GM21447 (cell line): Measurements from ENCODE around the gene CCDC88B.

Experiments used
- ATAC-seq: cut with Tn5 transposase; IDR thresholded peaks from one replicate; pipeline ENCODE4 v1.9.1; 2021; ENCODE audit not compliant: unreplicated experiment

CCDC88B gene

DNA sequence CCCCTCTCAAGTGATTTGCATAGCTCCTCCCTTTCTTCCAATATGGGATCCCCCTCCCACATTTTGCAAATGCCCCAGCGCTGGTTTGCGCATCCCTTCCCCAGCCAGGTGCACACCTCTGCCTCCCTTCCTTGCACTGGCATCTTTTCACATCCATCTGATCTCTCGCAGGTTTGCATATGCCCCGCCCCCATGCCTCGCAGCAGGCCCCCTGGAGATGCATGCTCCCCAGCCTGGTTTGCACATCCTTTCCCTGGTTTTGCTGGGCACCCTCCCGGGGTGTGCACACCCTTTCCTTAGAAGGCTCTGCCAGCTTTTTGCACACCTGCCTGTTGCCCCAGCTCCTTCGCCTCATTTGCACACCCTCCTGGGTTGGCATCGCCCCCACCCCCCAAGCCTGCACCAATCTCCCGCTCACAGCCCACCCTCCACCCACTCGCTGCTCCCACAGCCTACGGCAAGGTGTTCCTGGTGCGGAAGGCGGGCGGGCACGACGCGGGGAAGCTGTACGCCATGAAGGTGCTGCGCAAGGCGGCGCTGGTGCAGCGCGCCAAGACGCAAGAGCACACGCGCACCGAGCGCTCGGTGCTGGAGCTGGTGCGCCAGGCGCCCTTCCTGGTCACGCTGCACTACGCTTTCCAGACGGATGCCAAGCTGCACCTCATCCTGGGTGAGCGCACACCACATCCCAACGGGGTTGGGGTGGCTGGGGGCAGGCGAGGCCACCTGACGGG, 19.9 kb downstream of the CCDC88B start:
- ATAC-seq: no peak

DNA sequence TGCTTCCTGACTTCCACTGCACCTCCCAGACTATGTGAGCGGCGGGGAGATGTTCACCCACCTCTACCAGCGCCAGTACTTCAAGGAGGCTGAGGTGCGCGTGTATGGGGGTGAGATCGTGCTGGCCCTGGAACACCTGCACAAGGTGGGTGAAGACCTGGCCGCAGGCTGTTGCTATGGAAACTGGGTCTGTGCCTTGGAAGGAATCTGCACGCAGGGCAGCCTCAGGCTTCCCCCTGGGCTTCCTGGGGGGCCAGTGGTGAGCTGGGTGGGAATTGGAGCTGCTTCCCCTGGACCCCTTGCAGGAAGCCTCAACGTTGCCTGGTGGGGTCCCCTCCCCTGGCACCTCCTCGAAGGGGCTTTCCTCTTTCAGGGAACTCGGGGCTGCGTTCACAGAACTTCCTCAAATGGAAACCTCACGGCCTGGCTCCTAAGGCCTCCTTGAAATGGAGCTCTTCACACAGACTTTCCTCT, 20.5 kb downstream of the CCDC88B start:
- no peak for ATAC-seq

DNA sequence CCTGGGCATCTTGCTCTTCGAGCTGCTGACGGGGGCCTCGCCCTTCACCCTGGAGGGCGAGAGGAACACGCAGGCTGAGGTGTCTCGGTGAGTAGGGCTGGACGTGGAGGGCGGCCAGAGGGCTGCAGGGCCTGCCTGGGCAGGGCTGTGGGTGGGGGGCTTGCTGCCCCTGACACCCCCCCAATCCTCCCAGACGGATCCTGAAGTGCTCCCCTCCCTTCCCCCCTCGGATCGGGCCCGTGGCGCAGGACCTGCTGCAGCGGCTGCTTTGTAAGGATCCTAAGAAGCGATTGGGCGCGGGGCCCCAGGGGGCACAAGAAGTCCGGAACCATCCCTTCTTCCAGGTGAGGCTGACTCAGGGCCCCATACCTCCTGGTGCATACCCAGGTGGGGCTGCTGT, 21.7 kb downstream of the CCDC88B start:
- no peak for ATAC-seq

DNA sequence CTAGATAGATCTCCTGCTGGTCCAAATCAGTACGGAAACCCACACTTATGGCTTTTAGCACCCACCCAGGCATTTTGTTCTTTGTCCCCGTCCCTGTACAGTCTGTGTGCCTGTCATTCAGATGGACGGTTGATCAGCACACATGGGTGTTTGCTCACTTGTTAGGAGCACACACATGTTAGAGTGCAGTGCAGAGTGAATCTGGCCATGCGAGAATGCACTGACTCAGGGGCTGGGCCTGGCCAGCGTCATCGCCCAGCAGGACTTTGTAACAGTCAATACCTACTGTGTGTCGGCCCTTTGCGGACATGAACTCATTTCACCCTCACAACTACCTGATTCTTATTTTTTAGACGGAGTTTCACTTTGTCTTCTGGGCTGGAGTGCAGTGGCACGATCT, 22.3 kb downstream of the CCDC88B start:
- no peak for ATAC-seq

DNA sequence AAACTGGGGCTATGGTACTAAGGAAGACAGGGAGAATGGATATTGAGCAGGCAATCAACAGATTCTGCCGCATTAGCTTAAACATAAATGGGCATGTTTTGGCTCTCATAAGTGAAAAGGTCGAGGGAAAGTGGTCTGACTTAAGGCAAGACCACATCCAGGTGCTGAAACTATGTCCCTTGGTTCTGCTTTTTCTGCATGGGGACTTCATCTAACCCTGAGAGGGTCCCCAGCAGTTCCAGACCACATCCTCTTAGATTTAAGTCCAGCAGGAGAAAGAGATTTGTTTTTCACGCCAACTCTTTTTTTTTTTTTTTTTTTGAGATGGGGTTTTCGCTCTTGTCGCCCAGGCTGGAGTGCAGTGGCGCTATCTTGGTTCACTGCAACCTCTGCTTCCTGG, 24.4 kb downstream of the CCDC88B start:
- ATAC-seq: no peak

DNA sequence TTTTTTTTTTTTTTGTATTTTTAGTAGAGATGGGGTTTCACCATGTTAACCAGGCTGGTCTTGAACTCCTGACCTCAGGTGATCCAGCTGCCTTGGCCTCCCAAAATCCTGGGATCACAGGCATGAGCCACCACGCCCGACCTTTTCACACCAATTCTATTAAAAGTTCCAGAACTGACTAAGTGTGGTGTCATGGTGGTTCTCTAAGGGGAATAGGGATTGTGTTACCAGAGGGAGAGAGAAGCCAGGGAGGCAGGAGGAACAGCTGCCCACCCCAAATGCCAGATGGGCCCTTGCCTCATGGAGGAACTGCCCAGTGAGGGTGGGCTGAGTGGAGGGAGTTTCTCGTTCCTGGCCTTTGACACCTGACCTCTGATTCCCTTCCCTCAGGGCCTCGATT, 24.9 kb downstream of the CCDC88B start:
- ATAC-seq: no peak

DNA sequence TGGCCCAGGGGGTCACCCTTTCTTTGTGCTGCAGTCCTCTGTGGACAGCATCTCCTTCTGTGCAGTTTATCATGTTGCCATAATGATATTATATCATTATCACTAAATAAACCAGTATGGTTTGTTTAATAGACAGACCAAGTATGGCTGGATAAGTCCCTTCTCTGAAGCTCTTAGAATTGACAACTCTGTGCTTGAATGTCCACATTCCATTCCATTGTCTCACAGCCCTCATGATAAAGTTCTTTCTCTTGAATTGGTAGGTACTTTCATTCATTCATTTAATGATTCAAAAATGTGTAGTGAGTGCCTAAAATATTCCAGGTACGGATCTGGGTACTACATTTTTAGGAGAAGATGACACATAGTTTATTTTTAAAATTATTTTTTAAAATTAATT, 26.7 kb downstream of the CCDC88B start:
- no peak for ATAC-seq

DNA sequence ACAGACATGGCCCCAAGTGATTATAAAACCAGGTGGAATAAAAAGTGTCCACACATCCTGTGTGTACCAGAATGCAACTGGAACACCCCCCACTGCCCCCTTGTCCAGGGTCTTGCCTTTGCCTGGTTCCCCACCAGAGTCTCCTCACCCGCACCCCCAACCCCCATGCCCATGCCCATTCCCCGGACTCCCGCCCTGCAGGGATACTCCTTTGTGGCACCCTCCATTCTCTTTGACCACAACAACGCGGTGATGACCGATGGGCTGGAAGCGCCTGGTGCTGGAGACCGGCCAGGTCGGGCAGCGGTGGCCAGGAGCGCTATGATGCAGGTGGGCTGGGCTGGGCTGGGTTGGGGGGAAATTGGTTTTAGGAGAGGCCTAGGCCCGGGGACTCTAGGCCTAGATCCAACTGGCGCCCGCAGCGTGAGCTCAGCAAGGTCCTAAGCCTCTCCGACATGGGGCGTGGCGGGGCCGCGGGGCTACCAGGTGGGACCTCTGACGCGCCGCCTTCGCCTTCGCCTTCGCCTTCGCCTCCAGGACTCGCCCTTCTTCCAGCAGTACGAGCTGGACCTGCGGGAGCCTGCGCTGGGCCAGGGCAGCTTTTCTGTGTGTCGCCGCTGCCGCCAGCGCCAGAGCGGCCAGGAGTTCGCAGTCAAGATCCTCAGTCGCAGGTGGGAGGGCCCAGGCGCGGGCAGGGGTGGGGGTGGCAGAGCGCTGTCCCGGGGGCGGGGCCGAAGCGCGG, 28.1 kb downstream of the CCDC88B start:
- ATAC-seq: no peak

DNA sequence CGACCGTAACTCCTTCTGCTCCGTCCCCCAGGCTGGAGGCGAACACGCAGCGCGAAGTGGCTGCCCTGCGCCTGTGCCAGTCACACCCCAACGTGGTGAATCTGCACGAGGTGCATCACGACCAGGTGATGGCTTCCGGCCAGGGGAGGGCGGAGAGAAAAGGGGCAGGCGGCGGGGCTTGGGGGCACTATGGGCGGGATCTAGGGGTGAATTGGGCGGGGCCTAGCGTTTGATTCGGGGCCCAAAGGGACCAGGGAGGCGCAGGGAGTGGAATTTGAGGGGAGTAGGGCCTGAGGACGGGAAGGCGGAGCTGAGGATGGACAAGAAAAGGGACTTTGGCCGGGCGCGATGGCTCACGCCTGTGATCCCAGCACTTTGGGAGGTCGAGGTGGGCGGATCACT, 28.7 kb downstream of the CCDC88B start:
- ATAC-seq: no peak

DNA sequence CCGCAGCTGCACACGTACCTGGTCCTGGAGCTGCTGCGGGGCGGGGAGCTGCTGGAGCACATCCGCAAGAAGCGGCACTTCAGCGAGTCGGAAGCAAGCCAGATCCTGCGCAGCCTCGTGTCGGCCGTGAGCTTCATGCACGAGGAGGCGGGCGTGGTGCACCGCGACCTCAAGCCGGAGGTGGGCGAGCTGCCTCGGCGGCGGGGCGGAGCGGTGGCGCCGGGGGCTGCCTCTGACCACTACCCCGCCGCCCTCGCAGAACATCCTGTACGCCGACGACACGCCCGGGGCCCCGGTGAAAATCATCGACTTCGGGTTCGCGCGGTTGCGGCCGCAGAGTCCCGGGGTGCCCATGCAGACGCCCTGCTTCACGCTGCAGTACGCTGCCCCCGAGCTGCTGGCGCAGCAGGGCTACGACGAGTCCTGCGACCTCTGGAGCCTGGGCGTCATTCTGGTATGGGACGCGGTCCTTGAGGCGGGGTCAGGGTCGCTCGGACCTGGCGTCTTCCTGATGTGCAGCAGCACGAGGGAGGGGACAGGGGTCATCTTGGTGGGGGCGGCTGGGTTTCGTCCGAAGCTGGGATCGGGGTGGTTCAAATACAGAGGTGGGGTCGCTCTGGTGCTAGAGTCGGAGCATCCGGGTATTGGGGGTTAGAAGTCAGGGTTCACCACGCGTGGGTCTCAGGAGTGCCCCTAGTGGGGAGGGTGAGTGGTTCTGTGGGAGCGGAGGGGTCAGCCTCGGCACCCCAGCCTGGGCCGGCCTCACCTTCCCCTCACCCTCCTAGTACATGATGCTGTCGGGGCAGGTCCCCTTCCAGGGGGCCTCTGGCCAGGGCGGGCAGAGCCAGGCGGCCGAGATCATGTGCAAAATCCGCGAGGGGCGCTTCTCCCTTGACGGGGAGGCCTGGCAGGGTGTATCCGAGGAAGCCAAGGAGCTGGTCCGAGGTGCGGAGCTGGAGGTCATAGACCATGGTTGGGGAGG, 29.7 kb downstream of the CCDC88B start:
- ATAC-seq: no peak

DNA sequence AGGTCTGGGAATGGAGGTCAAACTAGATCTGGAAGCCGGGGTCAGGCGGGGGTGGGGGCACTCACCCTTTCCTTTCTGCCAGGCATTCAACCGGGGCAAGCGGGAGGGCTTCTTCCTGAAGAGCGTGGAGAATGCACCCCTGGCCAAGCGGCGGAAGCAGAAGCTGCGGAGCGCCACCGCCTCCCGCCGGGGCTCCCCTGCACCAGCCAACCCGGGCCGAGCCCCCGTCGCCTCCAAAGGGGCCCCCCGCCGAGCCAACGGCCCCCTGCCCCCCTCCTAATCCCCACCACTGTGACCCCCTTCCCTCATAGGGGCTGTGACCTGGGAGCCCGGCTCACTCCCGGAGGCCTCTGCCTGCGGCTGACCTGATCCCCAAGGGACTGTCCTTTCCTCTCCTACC, 31.2 kb downstream of the CCDC88B start:
- no peak for ATAC-seq

DNA sequence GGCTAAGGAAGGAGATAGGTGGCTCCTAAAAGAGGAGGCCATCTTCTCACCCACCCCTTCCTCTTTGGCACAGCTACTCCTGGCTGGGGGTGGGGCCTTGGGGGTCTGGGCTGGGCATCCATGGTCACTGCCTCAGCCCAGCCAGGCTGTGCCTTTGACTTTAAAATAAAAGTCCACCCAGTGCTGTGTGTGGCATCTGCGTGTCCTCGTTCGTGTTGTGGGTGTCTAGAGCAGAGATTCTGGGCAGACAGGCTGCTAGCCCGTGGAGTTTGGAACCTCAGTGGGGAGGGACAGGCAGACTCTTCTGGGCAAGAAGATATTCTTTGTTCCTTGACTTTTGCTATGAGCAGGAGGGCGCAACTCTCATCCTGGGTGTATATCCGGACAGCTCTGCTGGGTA, 32.0 kb downstream of the CCDC88B start:
- ATAC-seq: no peak

DNA sequence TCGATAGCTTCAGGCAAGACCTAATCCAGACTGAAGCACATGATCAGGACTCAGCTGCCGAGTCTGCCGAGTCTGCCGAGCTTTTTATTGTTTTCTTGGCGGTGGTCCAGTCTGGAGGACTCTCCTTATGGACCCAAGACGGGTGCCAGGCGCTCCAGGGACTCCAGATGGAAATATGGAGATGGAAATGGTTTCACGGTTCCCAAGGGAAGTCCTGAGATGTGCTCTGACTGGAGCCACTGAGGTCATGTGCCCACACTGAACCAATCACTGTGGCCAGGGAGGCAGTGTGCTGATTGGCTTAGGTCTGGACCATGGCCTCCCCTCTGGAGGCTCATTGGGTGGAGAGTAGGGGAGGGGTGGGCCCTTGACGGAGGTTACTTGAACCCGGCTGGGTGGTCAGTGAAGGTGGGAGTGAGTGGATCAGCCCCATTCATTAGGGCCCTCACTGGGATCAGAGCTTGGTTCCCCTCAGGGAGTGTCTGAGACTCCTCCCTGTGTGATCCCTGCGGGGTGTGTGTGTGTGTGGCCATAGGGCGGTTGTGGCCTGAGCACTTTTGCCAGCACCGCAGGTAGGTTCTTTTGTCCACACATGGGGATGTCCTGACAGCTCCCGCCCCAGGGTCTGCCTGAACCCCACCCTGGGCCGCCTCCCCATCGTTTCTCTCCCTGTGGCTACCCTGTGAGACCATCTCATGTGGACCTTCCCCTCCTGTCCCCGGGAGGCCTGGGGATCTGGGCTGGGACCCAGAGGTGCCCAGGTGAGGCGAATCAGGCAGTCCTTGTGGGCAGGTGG, 33.0 kb downstream of the CCDC88B start:
- ATAC-seq: no peak

DNA sequence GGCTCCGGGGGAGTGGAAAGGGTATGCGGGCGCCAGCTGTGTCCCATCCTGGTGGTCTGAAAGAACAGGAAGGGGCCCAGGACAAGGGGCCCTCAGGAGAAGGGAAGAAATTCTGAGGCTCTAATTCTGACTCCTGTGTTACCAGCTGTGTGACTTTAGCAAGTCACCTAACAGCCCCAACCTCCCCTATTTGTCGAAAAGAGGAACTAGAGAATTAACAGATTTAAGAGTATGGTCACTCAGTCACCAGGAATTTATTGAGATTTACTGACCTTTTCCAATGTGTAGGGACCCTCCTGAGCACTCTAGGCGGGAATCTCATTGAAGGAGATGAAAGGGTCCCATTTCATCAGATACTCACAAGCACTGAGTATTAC, 33.6 kb downstream of the CCDC88B start:
- no peak for ATAC-seq

DNA sequence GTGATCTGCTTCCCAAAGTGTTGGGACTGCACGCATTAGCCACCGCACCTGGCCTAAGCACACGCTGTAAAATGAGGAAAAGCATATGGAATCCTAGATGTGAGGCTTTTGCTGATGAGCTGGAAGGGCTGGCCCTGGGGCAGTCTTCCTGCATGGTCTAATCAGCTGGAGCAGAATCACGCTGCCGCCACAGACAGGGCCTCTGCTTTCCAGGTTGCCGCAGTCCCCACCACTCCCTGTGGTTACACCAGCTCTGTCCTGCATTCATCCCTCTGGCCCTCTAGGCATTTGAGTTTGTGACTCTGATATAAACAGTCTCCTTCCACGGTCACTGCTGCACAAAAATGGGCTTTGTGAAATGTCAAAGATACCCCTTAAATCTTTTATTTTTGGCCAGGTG, 36.1 kb downstream of the CCDC88B start:
- ATAC-seq: no peak

DNA sequence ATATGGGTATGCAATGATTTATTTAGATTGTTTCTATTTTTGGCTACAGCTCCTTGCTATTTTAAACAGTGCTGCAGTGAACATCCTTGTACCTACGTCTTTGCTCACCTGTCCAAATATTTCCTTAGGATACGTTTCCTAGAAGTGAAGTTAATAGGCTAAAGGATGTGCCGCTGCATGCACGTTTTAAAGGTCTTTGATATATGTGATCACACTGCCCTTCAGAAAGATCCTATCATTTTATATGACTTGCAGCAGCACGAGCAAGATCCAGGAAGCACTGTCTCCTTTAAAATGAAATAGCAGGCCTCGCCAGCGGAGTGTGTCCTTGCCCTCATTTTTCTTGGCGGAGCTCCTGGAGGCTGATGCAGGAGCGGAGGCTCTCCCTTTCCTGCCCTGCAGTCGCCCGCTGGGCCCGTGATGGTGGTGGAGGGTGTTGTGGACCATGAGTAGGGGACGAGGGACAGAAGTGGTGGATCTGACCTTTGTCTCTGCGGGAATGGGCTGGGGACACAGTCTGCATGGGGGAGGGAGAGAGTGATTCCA, 38.4 kb downstream of the CCDC88B start:
- no peak for ATAC-seq

DNA sequence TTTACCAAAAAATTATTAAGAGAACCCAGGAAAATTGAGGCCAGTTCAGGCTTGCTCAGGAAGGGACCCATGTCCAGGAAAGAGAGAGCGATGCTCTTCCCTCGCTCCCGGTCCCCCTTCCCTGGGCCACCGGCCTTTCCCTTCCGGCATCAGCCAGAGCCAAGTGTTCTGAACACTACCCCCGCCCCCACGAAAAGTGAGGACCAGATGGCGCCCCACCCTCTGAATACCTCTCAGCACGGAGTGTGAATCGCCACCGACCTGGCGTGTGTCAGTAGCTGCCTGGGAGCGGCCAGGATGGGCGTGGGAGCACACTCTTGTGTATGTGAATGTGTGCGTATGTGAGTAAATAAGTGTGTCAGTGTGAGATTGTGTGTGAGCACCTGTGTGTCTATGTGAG, 39.2 kb downstream of the CCDC88B start:
- no peak for ATAC-seq

DNA sequence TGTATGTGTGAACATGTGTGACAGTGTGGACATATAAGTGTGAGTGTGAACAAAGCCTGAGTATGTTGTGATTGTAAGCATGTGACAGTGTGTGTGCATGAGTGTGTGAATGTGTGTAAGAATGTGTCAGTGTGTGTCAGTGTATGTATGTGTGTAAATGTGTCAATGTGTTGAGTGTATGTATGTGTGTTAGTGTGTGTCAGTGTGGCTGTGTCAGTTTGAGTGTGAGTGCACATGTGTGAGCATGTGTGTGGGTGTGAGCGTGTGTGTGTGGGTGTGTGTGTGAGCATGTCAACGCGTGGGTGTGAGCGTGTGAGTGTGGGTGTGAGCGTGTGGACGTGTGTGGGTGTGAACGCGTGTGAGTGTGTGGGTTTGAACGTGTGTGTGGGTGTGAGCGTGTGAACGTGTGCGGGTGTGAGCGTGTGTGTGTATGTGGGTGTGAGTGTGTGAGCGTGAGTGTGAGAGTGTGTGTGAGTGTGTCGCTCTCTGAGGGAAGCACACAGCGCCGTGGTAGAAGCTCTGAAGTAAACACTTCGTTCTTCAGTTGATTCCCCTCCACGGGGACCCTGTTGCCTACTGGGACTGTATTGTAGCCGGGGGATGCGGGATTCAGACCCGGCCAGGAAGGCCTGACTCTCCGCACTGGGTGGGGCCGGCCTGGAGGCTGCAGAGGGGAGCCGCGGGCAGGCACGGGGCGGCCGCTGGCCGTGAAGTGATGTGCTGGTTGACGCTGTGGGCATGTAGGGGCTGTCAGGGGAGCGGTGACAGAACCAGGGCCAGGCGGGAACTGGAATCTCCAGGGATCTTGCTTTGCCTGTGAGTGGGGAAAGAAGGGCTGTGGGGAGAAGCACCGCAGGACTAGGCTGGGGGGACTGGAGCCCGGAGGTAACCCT, 40.1 kb downstream of the CCDC88B start:
- ATAC-seq: no peak

DNA sequence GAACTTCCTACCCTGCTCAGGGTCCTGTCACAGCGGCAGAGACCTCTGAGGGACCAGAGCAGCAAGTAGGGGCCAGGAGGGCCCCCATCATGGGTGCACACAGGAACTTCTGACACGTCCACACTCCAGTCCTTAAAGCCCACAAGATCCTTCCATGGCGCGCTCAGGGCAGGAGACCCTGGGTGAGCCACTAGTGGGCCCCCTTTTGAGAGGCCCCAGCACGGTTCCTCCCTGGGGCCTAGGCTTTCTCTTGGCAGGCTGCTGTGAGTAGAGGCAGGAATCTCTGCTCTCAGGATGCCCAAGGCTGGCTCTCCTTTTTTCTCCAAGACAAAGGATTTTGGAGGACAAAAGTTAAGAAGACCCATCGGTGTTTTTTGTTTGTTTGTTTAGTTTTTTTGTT, 41.3 kb downstream of the CCDC88B start:
- no peak for ATAC-seq
